DND-41 (cell line): ENCODE data around the gene ITSN2.
"Not testable (repeated sequence)": the region's sequence is repeated elsewhere in the genome, so short reads cannot be mapped to it uniquely, and the experiment has no call there.

Experiments used
- ATAC-seq: fragments of 200-7000 bp; cut with Tn5 transposase; 3 replicates; pipeline ENCODE4 v1.9.1; 2021; ENCODE audit warnings: low read depth; ENCODE audit not compliant: insufficient read depth
- DNase-seq: peaks from one replicate; pipeline ENCODE4 v3.0.0-alpha.2; 2020
- H2AFZ ChIP-seq: 2 replicates; pipeline ENCODE4 v1.6.0; 2012; ENCODE audit warnings: low read depth, low read length
- H3K27ac ChIP-seq: 2 replicates; pipeline ENCODE4 v1.5.1; 2012; ENCODE audit warnings: low read length, inconsistent platforms
- H3K27me3 ChIP-seq: fragments of 200-600 bp; sonication (generic); 2 replicates; pipeline ENCODE4 v1.6.0; 2012; ENCODE audit warnings: low read length, mild to moderate bottlenecking, inconsistent platforms; ENCODE audit not compliant: insufficient read depth, poor library complexity
- H3K36me3 ChIP-seq: 2 replicates; pipeline ENCODE4 v1.5.1; 2012; ENCODE audit warnings: low read length, inconsistent platforms; ENCODE audit not compliant: insufficient read depth
- H3K4me1 ChIP-seq: 2 replicates; pipeline ENCODE4 v1.5.1; 2012; ENCODE audit warnings: mild to moderate bottlenecking, low read length; ENCODE audit not compliant: insufficient read depth
- H3K4me2 ChIP-seq: 2 replicates; pipeline ENCODE4 v1.6.0; 2012; ENCODE audit warnings: mild to moderate bottlenecking, moderate library complexity, low read length, inconsistent platforms; ENCODE audit not compliant: insufficient read depth
- H3K4me3 ChIP-seq, 2 experiments: fragments of 200-600 bp in 1 of 2; shearing (Covaris generic) in 1 of 2; 2 replicates each; pipeline ENCODE4 v1.5.1; 2012 to 2016; ENCODE audit warnings: inconsistent platforms in 2 of 2, low read length in 2 of 2, mild to moderate bottlenecking in 2 of 2, low read depth in 1 of 2, moderate library complexity in 1 of 2
- H3K79me2 ChIP-seq: 2 replicates; pipeline ENCODE4 v1.6.0; 2012; ENCODE audit warnings: low read length, inconsistent platforms; ENCODE audit not compliant: insufficient read depth
- H3K9ac ChIP-seq: 2 replicates; pipeline ENCODE4 v1.6.0; 2012; ENCODE audit warnings: low read depth, mild to moderate bottlenecking, inconsistent platforms, low read length, moderate library complexity
- H3K9me3 ChIP-seq: 2 replicates; pipeline ENCODE4 v1.5.1; 2012; ENCODE audit warnings: low read length, moderate library complexity, mild to moderate bottlenecking, inconsistent platforms; ENCODE audit not compliant: insufficient read depth, severe bottlenecking
- H4K20me1 ChIP-seq: 2 replicates; pipeline ENCODE4 v1.6.0; 2012; ENCODE audit warnings: low read length; ENCODE audit not compliant: insufficient read depth
- EZH2 ChIP-seq: IDR thresholded peaks from 3 replicates; pipeline ENCODE4 v1.6.1; 2012; ENCODE audit warnings: borderline replicate concordance, low read depth, mild to moderate bottlenecking, moderate library complexity, low read length, inconsistent platforms; ENCODE audit not compliant: severe bottlenecking
- TF ChIP-seq, protein P1 (sequence below): IDR thresholded peaks from 2 replicates; pipeline ENCODE4 v1.5.1; 2012; ENCODE audit warnings: borderline replicate concordance, low read length, moderate library complexity, mild to moderate bottlenecking; ENCODE audit not compliant: poor library complexity, severe bottlenecking; ENCODE audit errors: extremely low read depth

The ITSN2 gene

DNA sequence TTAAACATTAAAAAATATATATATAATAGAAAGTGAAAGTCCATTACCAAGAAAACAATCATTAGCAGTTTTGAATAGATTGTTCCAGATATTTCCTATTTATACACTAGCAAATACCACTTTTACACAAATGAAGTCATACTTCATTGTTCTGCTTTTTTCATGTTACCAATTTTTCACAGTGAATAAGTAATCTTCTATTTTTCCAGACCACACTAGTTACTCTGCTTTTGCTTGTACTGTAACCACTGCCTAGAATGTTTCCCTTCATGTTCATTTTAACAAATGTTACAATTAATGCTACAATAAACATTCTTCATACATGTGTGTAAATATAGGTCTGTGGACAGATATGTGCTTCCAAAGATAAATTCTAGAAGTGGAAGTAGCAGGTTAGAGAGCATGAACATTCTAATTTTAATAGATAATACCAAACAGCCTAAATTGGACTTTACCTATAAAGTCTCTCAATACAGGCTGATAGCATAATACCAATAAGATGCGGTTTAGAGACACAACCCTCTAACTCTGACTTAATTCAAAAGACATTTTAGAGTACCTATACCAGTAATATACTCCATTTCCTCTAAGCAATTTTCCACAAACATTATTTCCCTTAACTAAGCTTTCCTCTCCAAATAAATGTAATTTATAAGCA lies 17.0 kb downstream of the ITSN2 start:
- Histone ChIP-seq H3K4me1 (no peaks in the 10 kb centered on the region), H3K27me3 (no peaks in the 10 kb centered on the region), H4K20me1 (peaks cover 8% of the 10 kb centered on the region), H3K27ac (no peak overlapping the region), H3K4me2 (no peak overlapping the region), H3K36me3 (no peaks in the 10 kb centered on the region), H3K9me3 (no peaks in the 10 kb centered on the region), H3K9ac (no peak overlapping the region), H3K4me3 (no peak overlapping the region), H2AFZ (no peak overlapping the region), H3K79me2 (peaks cover 76% of the 10 kb centered on the region)
- DNase-seq (no peak), ATAC-seq (no peak)
- no peak for TF ChIP-seq EZH2
- TF ChIP-seq, protein P1, sequence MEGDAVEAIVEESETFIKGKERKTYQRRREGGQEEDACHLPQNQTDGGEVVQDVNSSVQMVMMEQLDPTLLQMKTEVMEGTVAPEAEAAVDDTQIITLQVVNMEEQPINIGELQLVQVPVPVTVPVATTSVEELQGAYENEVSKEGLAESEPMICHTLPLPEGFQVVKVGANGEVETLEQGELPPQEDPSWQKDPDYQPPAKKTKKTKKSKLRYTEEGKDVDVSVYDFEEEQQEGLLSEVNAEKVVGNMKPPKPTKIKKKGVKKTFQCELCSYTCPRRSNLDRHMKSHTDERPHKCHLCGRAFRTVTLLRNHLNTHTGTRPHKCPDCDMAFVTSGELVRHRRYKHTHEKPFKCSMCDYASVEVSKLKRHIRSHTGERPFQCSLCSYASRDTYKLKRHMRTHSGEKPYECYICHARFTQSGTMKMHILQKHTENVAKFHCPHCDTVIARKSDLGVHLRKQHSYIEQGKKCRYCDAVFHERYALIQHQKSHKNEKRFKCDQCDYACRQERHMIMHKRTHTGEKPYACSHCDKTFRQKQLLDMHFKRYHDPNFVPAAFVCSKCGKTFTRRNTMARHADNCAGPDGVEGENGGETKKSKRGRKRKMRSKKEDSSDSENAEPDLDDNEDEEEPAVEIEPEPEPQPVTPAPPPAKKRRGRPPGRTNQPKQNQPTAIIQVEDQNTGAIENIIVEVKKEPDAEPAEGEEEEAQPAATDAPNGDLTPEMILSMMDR = no peak

DNA sequence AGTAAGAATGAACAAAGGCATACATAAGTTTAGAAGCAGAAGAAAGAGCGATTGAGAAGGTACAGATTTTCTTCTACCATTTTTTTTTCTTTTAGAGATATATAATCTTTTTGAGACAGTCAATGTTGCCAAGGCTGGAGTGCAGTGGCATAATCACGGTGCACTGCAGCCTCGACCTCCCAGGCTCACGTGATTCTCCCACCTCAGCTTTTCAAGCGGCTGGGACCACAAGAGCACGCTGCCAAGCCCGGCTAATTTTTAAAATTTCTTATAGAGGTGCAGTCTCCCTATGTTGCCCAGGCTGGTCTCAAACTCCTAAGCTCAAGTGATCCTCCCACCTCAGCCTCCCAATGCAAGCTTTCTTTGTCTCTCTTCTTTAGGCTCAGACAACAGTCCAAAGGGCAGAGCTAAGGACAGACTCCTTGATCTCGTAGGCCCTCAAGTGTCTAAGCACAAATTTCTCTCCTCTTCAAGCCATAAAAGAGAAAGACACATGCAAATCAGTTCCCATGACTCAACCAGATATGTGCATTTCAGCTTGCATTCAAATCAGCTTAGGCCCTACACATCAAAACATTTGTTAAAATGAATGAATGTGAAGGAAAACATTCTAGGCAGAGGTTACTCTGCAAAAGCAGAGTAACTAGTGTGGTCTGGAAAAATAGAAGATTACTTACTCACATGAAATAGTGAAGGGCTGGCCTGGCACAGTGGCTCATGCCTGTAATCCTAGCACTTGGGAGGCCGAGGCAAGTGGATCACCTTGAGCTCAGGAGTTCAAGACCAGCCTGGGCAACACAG lies 18.0 kb downstream of the ITSN2 start:
- H3K9ac ChIP-seq = no peak overlapping the region
- H4K20me1 ChIP-seq = peaks cover 6% of the 10 kb centered on the region
- H3K4me2 ChIP-seq = no peak overlapping the region
- no peak overlapping the region for H3K4me3 ChIP-seq
- no peaks in the 10 kb centered on the region for H3K36me3 ChIP-seq
- H3K27ac ChIP-seq = no peak overlapping the region
- no peak overlapping the region for H2AFZ ChIP-seq
- no peaks in the 10 kb centered on the region for H3K4me1 ChIP-seq
- ATAC-seq = 0 out of 3 replicates have a peak, but pooled peaks have one; percentile 29
- TF ChIP-seq, protein P1 = no peak
- no peak for TF ChIP-seq EZH2
- no peaks in the 10 kb centered on the region for H3K27me3 ChIP-seq
- H3K79me2 ChIP-seq = peaks cover 73% of the 10 kb centered on the region
- DNase-seq = no peak
- H3K9me3 ChIP-seq = no peaks in the 10 kb centered on the region

DNA sequence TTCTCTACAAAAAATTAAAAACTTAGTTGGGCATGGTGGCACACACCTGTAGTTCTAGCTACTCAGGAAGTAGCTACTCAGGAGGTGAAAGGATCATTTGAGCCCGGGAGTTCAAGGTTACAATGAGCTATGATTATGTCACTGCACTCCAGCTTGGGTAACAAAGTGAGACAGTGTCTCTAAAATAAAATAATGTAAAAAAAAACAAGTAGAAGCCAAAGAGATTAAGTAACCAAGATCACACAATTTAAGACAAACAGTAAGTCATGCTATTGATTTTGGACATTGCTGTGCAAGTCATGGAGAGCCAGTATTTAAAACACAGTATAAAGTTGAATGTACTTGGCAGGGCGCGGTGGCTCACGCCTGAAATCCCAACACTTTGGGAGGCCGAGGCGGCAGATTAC lies 20.5 kb downstream of the ITSN2 start:
- H3K4me2 ChIP-seq = no peak overlapping the region
- no peaks in the 10 kb centered on the region for H3K27me3 ChIP-seq
- no peaks in the 10 kb centered on the region for H3K4me1 ChIP-seq
- no peak overlapping the region for H3K27ac ChIP-seq
- no peak for DNase-seq
- H2AFZ ChIP-seq = no peak overlapping the region
- no peaks in the 10 kb centered on the region for H3K9me3 ChIP-seq
- ATAC-seq = no peak
- TF ChIP-seq, protein P1 = no peak
- TF ChIP-seq EZH2 = no peak
- H3K36me3 ChIP-seq = no peaks in the 10 kb centered on the region
- H3K4me3 ChIP-seq = no peak overlapping the region
- H3K79me2 ChIP-seq = peaks cover 60% of the 10 kb centered on the region
- no peak overlapping the region for H3K9ac ChIP-seq
- no peaks in the 10 kb centered on the region; the same call in 1 of the 2 replicates for H4K20me1 ChIP-seq

DNA sequence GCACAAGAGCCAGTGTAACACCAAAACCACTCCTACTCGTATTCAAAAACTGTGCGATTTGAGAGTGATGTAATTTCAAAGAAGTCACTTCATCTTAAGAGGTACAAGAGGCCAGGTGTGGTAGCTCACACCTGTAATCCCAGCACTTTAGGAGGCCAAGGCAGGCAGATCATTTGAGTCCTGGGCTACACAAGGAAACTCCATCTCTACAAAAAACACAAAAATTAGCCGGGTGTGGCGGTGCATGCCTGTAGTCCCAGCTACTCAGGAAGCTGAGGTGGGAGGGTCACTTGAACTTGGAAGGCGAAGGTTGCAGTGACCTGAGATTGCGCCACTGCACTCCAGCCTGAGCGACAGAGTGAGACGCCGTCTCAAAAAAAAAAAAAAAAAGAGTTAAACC lies 21.2 kb downstream of the ITSN2 start:
- H3K36me3 ChIP-seq, H3K4me1 ChIP-seq, H2AFZ ChIP-seq, DNase-seq, H3K4me2 ChIP-seq, H4K20me1 ChIP-seq, ATAC-seq, H3K27ac ChIP-seq, H3K4me3 ChIP-seq, H3K9me3 ChIP-seq, H3K27me3 ChIP-seq, H3K9ac ChIP-seq: not testable (repeated sequence)
- H3K79me2 ChIP-seq = peaks cover 57% of the 10 kb centered on the region
